ENCODE results near the gene ALKBH2.

ALKBH2 gene

GRCh38 chr12:109113661-109114321, 20.5 kb upstream of the ALKBH2 start:
- peaks cover 22% of the 10 kb centered on the region for H3K4me1 ChIP-seq (ENCODE audit: control insufficient read depth, insufficient read depth, low read length)
- no peaks in the 10 kb centered on the region for H3K27me3 ChIP-seq (ENCODE audit: control insufficient read depth, insufficient read depth, low read length)
- H3K27ac ChIP-seq (ENCODE audit: low read depth, low read length), result no peak overlapping the region
- no peaks in the 10 kb centered on the region for H3K9me3 ChIP-seq (ENCODE audit: control insufficient read depth, insufficient read depth, low read length)
- H3K36me3 ChIP-seq (ENCODE audit: control insufficient read depth, insufficient read depth, low read length), result peaks cover 16% of the 10 kb centered on the region
- no peak overlapping the region for H3K4me3 ChIP-seq (ENCODE audit: low read depth, low read length)
- no peak overlapping the region for H3K9ac ChIP-seq (ENCODE audit: low read depth, low read length)

DNA sequence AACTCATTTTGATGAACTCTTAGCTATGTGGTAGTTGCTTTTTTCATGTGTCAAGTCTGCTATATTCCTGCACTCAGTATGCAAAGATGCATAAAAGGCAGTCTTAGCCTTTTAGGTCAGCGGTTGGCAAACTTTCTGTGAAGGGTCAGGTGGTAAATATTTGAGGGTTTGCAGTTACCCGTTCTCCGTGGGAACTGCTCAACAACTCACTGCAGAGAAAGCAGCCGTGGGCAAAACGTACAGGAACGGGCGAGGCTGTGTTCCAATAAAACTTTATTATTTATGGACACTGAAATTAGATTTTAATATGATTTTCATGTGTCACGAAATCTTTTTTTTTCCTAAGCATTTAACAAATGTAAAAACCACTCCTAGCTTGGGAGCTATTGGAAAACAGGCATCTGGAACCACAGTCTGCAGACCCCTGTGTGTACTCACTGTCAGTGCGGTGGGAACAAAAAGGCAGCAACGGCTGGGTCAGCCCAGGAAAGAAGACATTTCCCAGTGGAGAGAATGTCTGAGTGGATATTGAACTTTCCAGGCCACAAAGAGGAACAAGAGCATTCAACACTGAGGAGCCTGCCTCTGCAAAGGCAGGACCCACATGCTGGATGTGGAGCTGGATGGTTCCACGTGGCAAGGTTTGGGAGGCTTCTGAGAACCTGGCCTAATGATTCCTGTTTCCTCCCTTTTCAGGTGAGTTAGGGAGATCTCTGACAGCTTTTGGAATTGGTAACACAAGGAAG, 19.6 kb upstream of the ALKBH2 start:
- Histone ChIP-seq H3K9me3 (ENCODE audit: control insufficient read depth, insufficient read depth, low read length) (no peaks in the 10 kb centered on the region), H3K27me3 (ENCODE audit: control insufficient read depth, insufficient read depth, low read length) (no peaks in the 10 kb centered on the region), H3K9ac (ENCODE audit: low read depth, low read length) (no peak overlapping the region), H3K27ac (ENCODE audit: low read depth, low read length) (no peak overlapping the region), H3K4me3 (ENCODE audit: low read depth, low read length) (no peak overlapping the region), H3K4me1 (ENCODE audit: control insufficient read depth, insufficient read depth, low read length) (peaks cover 22% of the 10 kb centered on the region), H3K36me3 (ENCODE audit: control insufficient read depth, insufficient read depth, low read length) (peaks cover 25% of the 10 kb centered on the region)

DNA sequence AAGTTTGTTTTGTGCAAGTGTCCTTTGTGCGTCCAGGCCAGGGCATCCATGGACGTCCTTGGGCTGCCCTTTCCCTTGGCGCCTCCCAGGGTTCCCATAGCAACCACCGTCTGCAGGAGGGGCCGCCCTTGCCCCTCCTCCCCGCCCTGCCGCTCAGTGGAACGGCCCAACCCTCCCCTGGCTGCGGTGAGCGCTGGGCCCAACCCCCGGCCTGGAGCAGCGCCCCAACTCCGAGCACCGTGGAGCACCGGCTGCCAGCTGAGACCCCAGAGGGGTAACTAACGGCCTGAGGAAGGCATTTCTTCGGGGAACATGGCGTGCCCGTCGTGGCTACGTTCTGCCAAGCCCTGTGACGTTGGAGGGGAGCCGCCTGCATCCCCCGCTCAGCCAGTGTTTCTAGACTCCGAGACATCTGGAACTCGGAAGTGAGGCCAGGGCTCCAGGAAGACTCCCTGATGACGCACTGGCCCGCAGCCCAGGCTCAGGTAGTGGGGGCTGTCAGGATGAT, 17.8 kb upstream of the ALKBH2 start:
- no peaks in the 10 kb centered on the region for H3K27me3 ChIP-seq (ENCODE audit: control insufficient read depth, insufficient read depth, low read length)
- H3K9ac ChIP-seq (ENCODE audit: low read depth, low read length), result peak overlapping the region; percentile 13; the same call in 1 of the 2 replicates
- H3K4me3 ChIP-seq (ENCODE audit: low read depth, low read length), result peak overlapping the region; percentile 50
- H3K9me3 ChIP-seq (ENCODE audit: control insufficient read depth, insufficient read depth, low read length), result no peaks in the 10 kb centered on the region
- H3K27ac ChIP-seq (ENCODE audit: low read depth, low read length), result peak overlapping the region; percentile 77
- H3K36me3 ChIP-seq (ENCODE audit: control insufficient read depth, insufficient read depth, low read length), result peaks cover 39% of the 10 kb centered on the region
- peaks cover 20% of the 10 kb centered on the region for H3K4me1 ChIP-seq (ENCODE audit: control insufficient read depth, insufficient read depth, low read length)

DNA sequence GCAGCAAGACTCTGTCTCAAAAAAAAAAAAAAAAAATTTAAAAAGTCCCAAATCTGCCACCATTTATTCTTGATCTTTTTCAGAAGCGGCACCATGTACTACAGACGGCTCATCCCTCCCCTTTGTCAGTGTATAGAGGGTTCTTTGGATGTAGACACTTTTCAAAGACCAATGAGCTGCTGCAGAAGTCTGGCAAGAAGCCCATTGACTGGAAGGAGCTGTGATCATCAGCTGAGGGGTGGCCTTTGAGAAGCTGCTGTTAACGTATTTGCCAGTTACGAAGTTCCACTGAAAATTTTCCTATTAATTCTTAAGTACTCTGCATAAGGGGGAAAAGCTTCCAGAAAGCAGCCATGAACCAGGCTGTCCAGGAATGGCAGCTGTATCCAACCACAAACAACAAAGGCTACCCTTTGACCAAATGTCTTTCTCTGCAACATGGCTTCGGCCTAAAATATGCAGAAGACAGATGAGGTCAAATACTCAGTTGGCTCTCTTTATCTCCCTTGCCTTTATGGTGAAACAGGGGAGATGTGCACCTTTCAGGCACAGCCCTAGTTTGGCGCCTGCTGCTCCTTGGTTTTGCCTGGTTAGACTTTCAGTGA, 16.6 kb upstream of the ALKBH2 start:
- H3K9ac ChIP-seq (ENCODE audit: low read depth, low read length), result no peak overlapping the region
- no peaks in the 10 kb centered on the region for H3K27me3 ChIP-seq (ENCODE audit: control insufficient read depth, insufficient read depth, low read length)
- peaks cover 51% of the 10 kb centered on the region for H3K36me3 ChIP-seq (ENCODE audit: control insufficient read depth, insufficient read depth, low read length)
- no peak overlapping the region for H3K4me3 ChIP-seq (ENCODE audit: low read depth, low read length)
- peak overlapping the region; percentile 36 for H3K27ac ChIP-seq (ENCODE audit: low read depth, low read length)
- H3K4me1 ChIP-seq (ENCODE audit: control insufficient read depth, insufficient read depth, low read length), result peaks cover 13% of the 10 kb centered on the region
- no peaks in the 10 kb centered on the region for H3K9me3 ChIP-seq (ENCODE audit: control insufficient read depth, insufficient read depth, low read length)

GRCh38 chr12:109105176-109105575, 11.9 kb upstream of the ALKBH2 start:
- Histone ChIP-seq H3K4me1 (ENCODE audit: control insufficient read depth, insufficient read depth, low read length) (0 out of 2 replicates have a peak, but pooled peaks cover 1% of the 10 kb centered on the region), H3K36me3 (ENCODE audit: control insufficient read depth, insufficient read depth, low read length) (peaks cover 92% of the 10 kb centered on the region), H3K27me3 (ENCODE audit: control insufficient read depth, insufficient read depth, low read length) (no peaks in the 10 kb centered on the region), H3K9ac (ENCODE audit: low read depth, low read length) (no peak overlapping the region), H3K27ac (ENCODE audit: low read depth, low read length) (no peak overlapping the region), H3K9me3 (ENCODE audit: control insufficient read depth, insufficient read depth, low read length) (no peaks in the 10 kb centered on the region), H3K4me3 (ENCODE audit: low read depth, low read length) (no peak overlapping the region)

DNA sequence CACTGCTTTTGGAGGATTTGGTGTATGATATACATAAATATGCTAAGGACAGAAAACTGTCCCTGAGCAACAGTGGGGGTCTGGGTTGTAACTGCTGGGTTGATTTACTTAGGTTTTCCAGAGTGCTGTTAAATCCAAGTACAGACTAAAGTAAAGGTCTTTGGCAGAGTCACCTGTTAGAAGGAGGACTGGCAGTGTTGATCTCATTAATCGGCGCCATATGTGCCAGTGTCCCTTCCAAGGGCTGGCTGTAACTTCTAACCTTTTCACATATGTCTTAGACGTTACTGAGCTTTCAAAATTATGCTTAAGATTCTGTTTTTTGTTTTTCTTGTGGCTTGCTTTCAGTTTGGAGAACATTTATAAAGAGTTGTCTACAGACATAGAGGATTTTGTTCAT, 9.2 kb upstream of the ALKBH2 start:
- H3K9me3 ChIP-seq (ENCODE audit: control insufficient read depth, insufficient read depth, low read length), result no peaks in the 10 kb centered on the region
- H3K9ac ChIP-seq (ENCODE audit: low read depth, low read length), result no peak overlapping the region
- H3K36me3 ChIP-seq (ENCODE audit: control insufficient read depth, insufficient read depth, low read length), result peaks cover 86% of the 10 kb centered on the region
- no peak overlapping the region for H3K27ac ChIP-seq (ENCODE audit: low read depth, low read length)
- H3K27me3 ChIP-seq (ENCODE audit: control insufficient read depth, insufficient read depth, low read length), result no peaks in the 10 kb centered on the region
- peaks cover 6% of the 10 kb centered on the region; the same call in 1 of the 2 replicates for H3K4me1 ChIP-seq (ENCODE audit: control insufficient read depth, insufficient read depth, low read length)
- H3K4me3 ChIP-seq (ENCODE audit: low read depth, low read length), result no peak overlapping the region

GRCh38 chr12:109100741-109101140, 7.5 kb upstream of the ALKBH2 start:
- peaks cover 71% of the 10 kb centered on the region for H3K36me3 ChIP-seq (ENCODE audit: control insufficient read depth, insufficient read depth, low read length)
- H3K4me3 ChIP-seq (ENCODE audit: low read depth, low read length), result no peak overlapping the region
- peaks cover 6% of the 10 kb centered on the region; the same call in 1 of the 2 replicates for H3K4me1 ChIP-seq (ENCODE audit: control insufficient read depth, insufficient read depth, low read length)

GRCh38 chr12:109099431-109100020, 6.3 kb upstream of the ALKBH2 start:
- Histone ChIP-seq H3K9ac (ENCODE audit: low read depth, low read length) (no peak overlapping the region), H3K4me3 (ENCODE audit: low read depth, low read length) (peak overlapping the region; percentile 91), H3K36me3 (ENCODE audit: control insufficient read depth, insufficient read depth, low read length) (peaks cover 59% of the 10 kb centered on the region), H3K27ac (ENCODE audit: low read depth, low read length) (no peak overlapping the region), H3K9me3 (ENCODE audit: control insufficient read depth, insufficient read depth, low read length) (no peaks in the 10 kb centered on the region), H3K4me1 (ENCODE audit: control insufficient read depth, insufficient read depth, low read length) (peaks cover 6% of the 10 kb centered on the region; the same call in 1 of the 2 replicates), H3K27me3 (ENCODE audit: control insufficient read depth, insufficient read depth, low read length) (no peaks in the 10 kb centered on the region)

More at GRCh38 chr12:109100741-109101140, 7.5 kb upstream of the ALKBH2 start:
- H3K27ac ChIP-seq (ENCODE audit: low read depth, low read length), result no peak overlapping the region
- no peaks in the 10 kb centered on the region for H3K27me3 ChIP-seq (ENCODE audit: control insufficient read depth, insufficient read depth, low read length)
- no peak overlapping the region for H3K9ac ChIP-seq (ENCODE audit: low read depth, low read length)
- no peaks in the 10 kb centered on the region for H3K9me3 ChIP-seq (ENCODE audit: control insufficient read depth, insufficient read depth, low read length)

- H3K9me3 ChIP-seq (ENCODE audit: control insufficient read depth, insufficient read depth, low read length), result no peaks in the 10 kb centered on the region
- peak overlapping the region; percentile 91 for H3K4me3 ChIP-seq (ENCODE audit: low read depth, low read length)
- H3K4me1 ChIP-seq (ENCODE audit: control insufficient read depth, insufficient read depth, low read length), result peaks cover 6% of the 10 kb centered on the region; the same call in 1 of the 2 replicates
- H3K27me3 ChIP-seq (ENCODE audit: control insufficient read depth, insufficient read depth, low read length), result no peaks in the 10 kb centered on the region
- H3K36me3 ChIP-seq (ENCODE audit: control insufficient read depth, insufficient read depth, low read length), result peaks cover 51% of the 10 kb centered on the region
- H3K27ac ChIP-seq (ENCODE audit: low read depth, low read length), result peak overlapping the region; percentile 98
- peak overlapping the region; percentile 94 for H3K9ac ChIP-seq (ENCODE audit: low read depth, low read length)
Observed at GRCh38 chr12:109098651-109099050, 5.4 kb upstream of the ALKBH2 start.

DNA sequence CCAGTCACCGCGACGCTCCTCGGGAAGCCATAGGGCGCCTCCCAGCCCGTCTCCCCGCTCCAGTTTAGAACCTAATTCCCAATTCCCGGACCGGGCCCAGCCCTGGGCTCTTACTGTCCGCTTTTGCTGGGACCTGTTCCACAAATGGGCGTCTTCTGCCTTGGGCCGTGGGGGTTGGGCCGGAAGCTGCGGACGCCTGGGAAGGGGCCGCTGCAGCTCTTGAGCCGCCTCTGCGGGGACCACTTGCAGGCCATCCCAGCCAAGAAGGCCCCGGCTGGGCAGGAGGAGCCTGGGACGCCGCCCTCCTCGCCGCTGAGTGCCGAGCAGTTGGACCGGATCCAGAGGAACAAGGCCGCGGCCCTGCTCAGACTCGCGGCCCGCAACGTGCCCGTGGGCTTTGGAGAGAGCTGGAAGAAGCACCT, 4.9 kb upstream of the ALKBH2 start:
- Histone ChIP-seq H3K9me3 (ENCODE audit: control insufficient read depth, insufficient read depth, low read length) (no peaks in the 10 kb centered on the region), H3K27ac (ENCODE audit: low read depth, low read length) (peak overlapping the region; percentile 98), H3K4me3 (ENCODE audit: low read depth, low read length) (peak overlapping the region; percentile 91), H3K9ac (ENCODE audit: low read depth, low read length) (peak overlapping the region; percentile 94), H3K4me1 (ENCODE audit: control insufficient read depth, insufficient read depth, low read length) (peaks cover 6% of the 10 kb centered on the region; the same call in 1 of the 2 replicates), H3K36me3 (ENCODE audit: control insufficient read depth, insufficient read depth, low read length) (peaks cover 46% of the 10 kb centered on the region), H3K27me3 (ENCODE audit: control insufficient read depth, insufficient read depth, low read length) (no peaks in the 10 kb centered on the region)

Data from HUES48 (cell line).